HCT116 (cell line): ENCODE measurements around the gene PLA2G10. TPM values are rescaled to one million over a fixed set of nuclear protein-coding genes. Genes with fewer than 3 reads are reported as not detected.

Source experiments
- ATAC-seq: fragments of 200-7000 bp; cut with Tn5 transposase; 2 replicates; pipeline ENCODE4 v1.9.1; 2020; ENCODE audit warnings: mild to moderate bottlenecking, moderate library complexity
- BruUV-seq: library from RNA; stranded (reverse); fragments of 400-500 nt; replicated peaks from 2 replicates; lab custom pipeline; 2021; lab: Mats Ljungman, UMichigan
- CTCF ChIA-PET: fragments of 300-600 bp; sonication (Branson Sonifier 250); formaldehyde crosslinking; loops from one replicate; lab custom pipeline; 2021; ENCODE audit warnings: antibody characterized with exemption; lab: Charles Lee
- POLR2A ChIA-PET: fragments of 300-600, 350-600 bp; sonication (Branson Sonifier 250); formaldehyde crosslinking; loops from one replicate; lab custom pipeline; 2021; ENCODE audit warnings: antibody characterized with exemption; lab: Charles Lee
- RAD21 ChIA-PET, 2 experiments: fragments of 300-600 bp; sonication (Branson Sonifier 250); formaldehyde crosslinking; loops; one replicate each; lab custom pipeline; 2023; ENCODE audit warnings: low total read pairs in 2 of 2; ENCODE audit not compliant: uncharacterized antibody in 2 of 2, unreplicated experiment in 2 of 2, low non-redundant PET in 1 of 2; lab: Charles Lee
- DNase-seq: peaks from one replicate; pipeline ENCODE4 v3.0.0-alpha.2; 2010; ENCODE audit warnings: low read depth, low spot score
- H2AFZ ChIP-seq: fragments of 200-600 bp; shearing (Covaris generic), sonication (generic); 2 replicates; pipeline ENCODE4 v1.6.1; 2017; ENCODE audit warnings: low read depth, mixed run types, mixed read lengths, antibody characterized with exemption, low read length; ENCODE audit not compliant: poor library complexity, severe bottlenecking
- H3K27ac ChIP-seq: 2 replicates; pipeline ENCODE4 v1.5.1; 2012; ENCODE audit warnings: low read depth, low read length
- H3K27me3 ChIP-seq: fragments of 200-600 bp; sonication (generic); 2 replicates; pipeline ENCODE4 v1.6.1; 2016; ENCODE audit warnings: mixed run types, low read length, mixed read lengths; ENCODE audit not compliant: insufficient read depth
- H3K36me3 ChIP-seq, 2 experiments: fragments of 200-500 bp in 1 of 2; fragments of 200-600 bp in 1 of 2; sonication (Bioruptor generic) in 1 of 2; sonication (generic) in 1 of 2; 2 replicates each; pipeline versions ENCODE4 v1.5.1 to v1.6.1; 2014 to 2016; ENCODE audit warnings: low read length in 2 of 2, inconsistent platforms in 1 of 2, mixed read lengths in 1 of 2, mixed run types in 1 of 2; ENCODE audit not compliant: insufficient read depth in 2 of 2, control insufficient read depth in 1 of 2
- H3K4me1 ChIP-seq, 2 experiments: fragments of 200-600 bp in 1 of 2; sonication (generic) in 1 of 2; 2 replicates each; pipeline versions ENCODE4 v1.5.1 to v1.6.1; 2012 to 2017; ENCODE audit warnings: low read length in 2 of 2, inconsistent platforms in 1 of 2, mild to moderate bottlenecking in 1 of 2, mixed read lengths in 1 of 2, mixed run types in 1 of 2, moderate library complexity in 1 of 2; ENCODE audit not compliant: insufficient read depth in 2 of 2, control insufficient read depth in 1 of 2
- H3K4me2 ChIP-seq: fragments of 200-600 bp; sonication (generic); 2 replicates; pipeline ENCODE4 v1.6.1; 2017; ENCODE audit warnings: mixed run types, low read length, mixed read lengths
- H3K4me3 ChIP-seq, 2 experiments: fragments of 200-600 bp in 1 of 2; sonication (generic) in 1 of 2; replicated peaks in 1 of 2; 2 replicates each; pipeline ENCODE4 v1.5.1; 2011 to 2016; ENCODE audit warnings: low read length in 2 of 2, control low read depth in 1 of 2, low read depth in 1 of 2, mild to moderate bottlenecking in 1 of 2, mixed read lengths in 1 of 2, mixed run types in 1 of 2
- H3K79me2 ChIP-seq: fragments of 200-600 bp; sonication (generic); 2 replicates; pipeline ENCODE4 v1.6.1; 2017; ENCODE audit warnings: mild to moderate bottlenecking, mixed run types, low read length, moderate library complexity, mixed read lengths; ENCODE audit not compliant: insufficient read depth
- H3K9ac ChIP-seq: fragments of 200-600 bp; sonication (generic); 2 replicates; pipeline ENCODE4 v1.6.1; 2016; ENCODE audit warnings: low read length, mixed read lengths
- H3K9me2 ChIP-seq: fragments of 200-600 bp; sonication (generic), shearing (Covaris generic); 2 replicates; pipeline ENCODE4 v1.6.1; 2017; ENCODE audit warnings: mixed run types, mild to moderate bottlenecking, moderate library complexity; ENCODE audit not compliant: insufficient read depth
- H3K9me3 ChIP-seq, 2 experiments: fragments of 200-500 bp in 1 of 2; fragments of 200-600 bp in 1 of 2; sonication (Bioruptor generic) in 1 of 2; sonication (generic) in 1 of 2; 2 replicates each; pipeline ENCODE4 v1.6.1; 2014 to 2017; ENCODE audit warnings: low read length in 2 of 2, mixed read lengths in 2 of 2, inconsistent platforms in 1 of 2, low read depth in 1 of 2, mild to moderate bottlenecking in 1 of 2, mixed run types in 1 of 2, moderate library complexity in 1 of 2; ENCODE audit not compliant: control insufficient read depth in 1 of 2, insufficient read depth in 1 of 2
- H4K20me1 ChIP-seq: fragments of 200-600 bp; sonication (generic), shearing (Covaris generic); 2 replicates; pipeline ENCODE4 v1.6.1; 2017; ENCODE audit warnings: mixed run types, mild to moderate bottlenecking, moderate library complexity; ENCODE audit not compliant: insufficient read depth
- ATF3 ChIP-seq: IDR thresholded peaks from 2 replicates; pipeline ENCODE4 v1.6.1; 2012
- CBX3 ChIP-seq: IDR thresholded peaks from 2 replicates; pipeline ENCODE4 v1.6.1; 2012; ENCODE audit warnings: low read depth
- CEBPB ChIP-seq: IDR thresholded peaks from 2 replicates; pipeline ENCODE4 v1.6.1; 2012; ENCODE audit warnings: low read depth
- CTCF ChIP-seq, 3 experiments: fragments of 200-600 bp in 1 of 3; sonication (generic) in 1 of 3; IDR thresholded peaks in 2 of 3; conservative IDR thresholded peaks in 1 of 3; 2 replicates each; pipeline ENCODE4 v1.5.1; 2012 to 2017; ENCODE audit warnings: low read depth in 2 of 3, low read length in 2 of 3, antibody characterized with exemption in 1 of 3, borderline replicate concordance in 1 of 3, control low read depth in 1 of 3, mild to moderate bottlenecking in 1 of 3, mixed read lengths in 1 of 3, mixed run types in 1 of 3, moderate library complexity in 1 of 3; ENCODE audit not compliant: insufficient read depth in 1 of 3
- EGR1 ChIP-seq: IDR thresholded peaks from 2 replicates; pipeline ENCODE4 v1.6.1; 2012; ENCODE audit warnings: low read depth
- ELF1 ChIP-seq: IDR thresholded peaks from 2 replicates; pipeline ENCODE4 v1.6.1; 2012; ENCODE audit warnings: low read depth, borderline replicate concordance
- EZH2phosphoT487 ChIP-seq: fragments of 200-600 bp; IDR thresholded peaks from 2 replicates; pipeline ENCODE4 v1.6.1; 2018; ENCODE audit warnings: antibody characterized with exemption, borderline replicate concordance
- JUND ChIP-seq: IDR thresholded peaks from 2 replicates; pipeline ENCODE4 v1.6.1; 2012
- POLR2A ChIP-seq: IDR thresholded peaks from 2 replicates; pipeline ENCODE4 v1.7.0; 2011; ENCODE audit warnings: borderline replicate concordance; ENCODE audit not compliant: insufficient read depth, insufficient read length; ENCODE audit errors: extremely low read depth
- POLR2AphosphoS5 ChIP-seq: IDR thresholded peaks from 2 replicates; pipeline ENCODE4 v1.6.1; 2011; ENCODE audit warnings: mild to moderate bottlenecking, low read depth, low read length, moderate library complexity
- RAD21 ChIP-seq: IDR thresholded peaks from 2 replicates; pipeline ENCODE4 v1.6.1; 2012; ENCODE audit warnings: low read depth, mild to moderate bottlenecking
- SIN3A ChIP-seq: IDR thresholded peaks from 2 replicates; pipeline ENCODE4 v1.6.1; 2012; ENCODE audit warnings: low read depth
- SP1 ChIP-seq: IDR thresholded peaks from 2 replicates; pipeline ENCODE4 v1.6.1; 2012; ENCODE audit warnings: low read depth
- SRF ChIP-seq: IDR thresholded peaks from 2 replicates; pipeline ENCODE4 v1.6.1; 2012; ENCODE audit warnings: low read depth
- TCF7L2 ChIP-seq: IDR thresholded peaks from 2 replicates; pipeline ENCODE4 v1.7.0; 2011; ENCODE audit warnings: borderline replicate concordance, inconsistent platforms; ENCODE audit not compliant: insufficient read depth, insufficient read length; ENCODE audit errors: extremely low read depth
- ZFX ChIP-seq: fragments of 450-650 bp; IDR thresholded peaks from 2 replicates; pipeline ENCODE4 v1.6.1; 2017
- ZNF274 ChIP-seq: fragments of 200-500 bp; sonication (Bioruptor generic); IDR thresholded peaks from 2 replicates; pipeline ENCODE4 v1.6.1; 2014; ENCODE audit warnings: mild to moderate bottlenecking, low read depth, low read length, inconsistent platforms
- intact Hi-C: fragments of 100-400 bp; cut with micrococcal nuclease; formaldehyde crosslinking; loops from 2 replicates; pipeline ENCODE4 v1.10.0; 2022
- total RNA-seq: library from RNA; stranded (reverse); gene quantifications from one replicate; pipeline ENCODE4 v1.2.1, GENCODE V29; 2021; ENCODE audit not compliant: unreplicated experiment
- TF ChIP-seq, protein P1 (sequence below): IDR thresholded peaks from 2 replicates; pipeline ENCODE4 v1.6.1; 2012

The PLA2G10 gene
- total RNA-seq, 1 experiment from 2014 or later: not detected

- no peak for ATAC-seq
- Histone ChIP-seq H3K79me2 (no peaks in the 10 kb centered on the region), H2AFZ (no peak overlapping the region), H4K20me1 (no peaks in the 10 kb centered on the region), H3K36me3 (no peaks in the 10 kb centered on the region), H3K9me2 (no peaks in the 10 kb centered on the region), H3K9me3 (no peaks in the 10 kb centered on the region), H3K27me3 (no peaks in the 10 kb centered on the region), H3K27ac (no peak overlapping the region), H3K9ac (no peak overlapping the region), H3K4me1 (no peaks in the 10 kb centered on the region), H3K4me3 (no peak overlapping the region), H3K4me2 (no peak overlapping the region)
- BruUV-seq: no TSS peak
- TF ChIP-seq SIN3A: no peak
- TF ChIP-seq CEBPB: no peak
- no peak for TF ChIP-seq POLR2AphosphoS5
- TF ChIP-seq ZFX: no peak
- TF ChIP-seq, protein P1, sequence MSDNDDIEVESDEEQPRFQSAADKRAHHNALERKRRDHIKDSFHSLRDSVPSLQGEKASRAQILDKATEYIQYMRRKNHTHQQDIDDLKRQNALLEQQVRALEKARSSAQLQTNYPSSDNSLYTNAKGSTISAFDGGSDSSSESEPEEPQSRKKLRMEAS: no peak
- no peak for TF ChIP-seq POLR2A
- no peak for TF ChIP-seq SRF
- TF ChIP-seq ELF1: no peak
- no peak for TF ChIP-seq JUND
- TF ChIP-seq ZNF274: no peak
- no peak for TF ChIP-seq ATF3
- no peak for TF ChIP-seq RAD21
- TF ChIP-seq SP1: no peak
- TF ChIP-seq EZH2phosphoT487: no peak
- ChIA-PET CTCF (no interaction called here), RAD21 (no interaction called here), POLR2A (no interaction called here)
- no peak for DNase-seq
- intact Hi-C loops: no loop called here
Measured at GRCh38 chr16:14677627-14678026, 16.5 kb downstream of the PLA2G10 start.

DNA sequence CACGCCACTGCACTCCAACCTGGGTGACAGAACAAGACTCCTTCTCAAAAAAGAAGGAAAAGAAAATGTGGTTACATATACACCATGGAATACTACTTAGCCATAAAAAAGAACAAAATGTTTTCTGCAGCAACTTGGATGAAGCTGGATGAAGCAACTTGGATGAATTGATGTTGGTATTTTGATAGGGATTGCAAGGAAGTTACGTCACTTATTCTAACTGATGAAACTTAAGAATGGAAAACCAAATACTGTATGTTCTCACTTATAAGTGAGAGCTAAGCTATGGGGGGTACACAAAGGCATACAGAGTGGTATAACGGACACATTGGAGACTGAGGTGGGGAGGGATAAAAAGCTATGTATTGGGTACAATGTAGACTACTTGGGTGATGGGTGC, 17.5 kb downstream of the PLA2G10 start:
- Histone ChIP-seq H4K20me1 (no peaks in the 10 kb centered on the region), H3K4me3 (no peak overlapping the region), H3K27me3 (no peaks in the 10 kb centered on the region), H3K9me3 (no peaks in the 10 kb centered on the region), H3K4me1 (no peaks in the 10 kb centered on the region), H3K36me3 (no peaks in the 10 kb centered on the region), H3K4me2 (no peak overlapping the region), H3K9ac (no peak overlapping the region), H3K9me2 (no peaks in the 10 kb centered on the region), H2AFZ (no peak overlapping the region), H3K27ac (no peak overlapping the region), H3K79me2 (no peaks in the 10 kb centered on the region)
- POLR2A ChIA-PET: no interaction called here
- CTCF ChIA-PET: no interaction called here
- no peak for DNase-seq
- no TSS peak for BruUV-seq
- no peak for ATAC-seq
- RAD21 ChIA-PET: no interaction called here
- intact Hi-C loops: no loop called here
- TF ChIP-seq POLR2AphosphoS5: no peak
- no peak for TF ChIP-seq ELF1
- no peak for TF ChIP-seq ATF3
- TF ChIP-seq TCF7L2: no peak
- TF ChIP-seq JUND: no peak
- no peak for TF ChIP-seq CEBPB
- no peak for TF ChIP-seq SIN3A
- TF ChIP-seq EZH2phosphoT487: no peak
- TF ChIP-seq EGR1: no peak
- TF ChIP-seq, protein P1: no peak
- no peak for TF ChIP-seq CTCF (IDR thresholded peaks at IDR 0.05 in 2 of 3, conservative IDR thresholded peaks at IDR 0.05 in 1 of 3; ENCODE audit: borderline replicate concordance in 1 of 3, insufficient read depth in 1 of 3, low read depth in 2 of 3, low read length in 2 of 3)
- TF ChIP-seq ZNF274: no peak
- no peak for TF ChIP-seq POLR2A
- TF ChIP-seq CBX3: no peak
